Osteocyte (in vitro differentiated cells): ENCODE data around the gene AGR2. TPM values are rescaled to one million over a fixed set of nuclear protein-coding genes. Genes with fewer than 3 reads are reported as not detected.
A peak's percentile ranks its signal among the peaks of the same experiment; 100 is the strongest.

Experiments
- DNase-seq: peaks from one replicate; pipeline ENCODE4 v3.0.0; 2021; ENCODE audit warnings: mixed read lengths; ENCODE audit not compliant: unreplicated experiment; ENCODE audit errors: extremely low spot score
- H3K27ac Mint-ChIP-seq: one replicate; pipeline ENCODE4 v1.8.0; 2021; ENCODE audit warnings: mild to moderate bottlenecking, mixed read lengths; ENCODE audit not compliant: unreplicated experiment
- H3K27me3 Mint-ChIP-seq: one replicate; pipeline ENCODE4 v1.8.0; 2021; ENCODE audit warnings: mixed read lengths; ENCODE audit not compliant: unreplicated experiment
- H3K36me3 Mint-ChIP-seq: one replicate; pipeline ENCODE4 v1.8.0; 2021; ENCODE audit warnings: mixed read lengths; ENCODE audit not compliant: unreplicated experiment
- H3K4me1 Mint-ChIP-seq: one replicate; pipeline ENCODE4 v1.8.0; 2021; ENCODE audit warnings: mixed read lengths; ENCODE audit not compliant: unreplicated experiment
- H3K4me3 Mint-ChIP-seq: one replicate; pipeline ENCODE4 v1.8.0; 2021; ENCODE audit warnings: mild to moderate bottlenecking, moderate library complexity, mixed read lengths; ENCODE audit not compliant: unreplicated experiment
- H3K9me3 Mint-ChIP-seq: one replicate; pipeline ENCODE4 v1.8.0; 2021; ENCODE audit warnings: mixed read lengths; ENCODE audit not compliant: unreplicated experiment
- total RNA-seq: library from RNA; stranded (reverse); gene quantifications from 2 replicates; pipeline ENCODE4 v1.2.1, GENCODE V29; 2021
- TF ChIP-seq, protein P1 (sequence below): fragments of 200-600 bp; sonication (generic); IDR thresholded peaks from 2 replicates; pipeline ENCODE4 v1.5.0; 2021; ENCODE audit warnings: antibody characterized with exemption, mild to moderate bottlenecking, moderate library complexity

AGR2 gene
- total RNA-seq, 1 donor from 2014 or later, result not detected

DNA sequence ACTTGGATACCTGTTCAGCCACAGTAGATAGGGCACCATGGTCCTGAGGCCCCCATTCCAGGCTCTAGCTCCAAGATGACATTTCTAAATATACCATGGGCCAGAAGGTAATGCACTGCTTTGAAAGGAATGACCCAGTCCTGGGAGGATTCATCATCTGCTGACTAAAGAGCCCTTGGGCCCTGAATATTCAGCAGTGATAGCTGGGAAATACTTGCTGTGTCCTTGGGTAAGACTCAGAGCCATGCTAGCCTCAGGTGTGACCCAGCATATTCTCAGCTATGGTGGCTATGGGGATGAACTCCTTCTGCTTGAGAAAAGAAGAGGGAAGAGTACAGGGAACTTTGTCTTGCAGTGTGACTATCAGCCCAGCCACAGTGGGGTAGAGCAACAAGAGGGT is 21.3 kb upstream of the AGR2 start:
- Mint-ChIP-seq H3K36me3 (no peaks in the 10 kb centered on the region), H3K9me3 (peaks cover 22% of the 10 kb centered on the region), H3K4me1 (no peaks in the 10 kb centered on the region), H3K27me3 (no peaks in the 10 kb centered on the region), H3K4me3 (no peak overlapping the region), H3K27ac (no peak overlapping the region)
- DNase-seq, result no peak
- TF ChIP-seq, protein P1, sequence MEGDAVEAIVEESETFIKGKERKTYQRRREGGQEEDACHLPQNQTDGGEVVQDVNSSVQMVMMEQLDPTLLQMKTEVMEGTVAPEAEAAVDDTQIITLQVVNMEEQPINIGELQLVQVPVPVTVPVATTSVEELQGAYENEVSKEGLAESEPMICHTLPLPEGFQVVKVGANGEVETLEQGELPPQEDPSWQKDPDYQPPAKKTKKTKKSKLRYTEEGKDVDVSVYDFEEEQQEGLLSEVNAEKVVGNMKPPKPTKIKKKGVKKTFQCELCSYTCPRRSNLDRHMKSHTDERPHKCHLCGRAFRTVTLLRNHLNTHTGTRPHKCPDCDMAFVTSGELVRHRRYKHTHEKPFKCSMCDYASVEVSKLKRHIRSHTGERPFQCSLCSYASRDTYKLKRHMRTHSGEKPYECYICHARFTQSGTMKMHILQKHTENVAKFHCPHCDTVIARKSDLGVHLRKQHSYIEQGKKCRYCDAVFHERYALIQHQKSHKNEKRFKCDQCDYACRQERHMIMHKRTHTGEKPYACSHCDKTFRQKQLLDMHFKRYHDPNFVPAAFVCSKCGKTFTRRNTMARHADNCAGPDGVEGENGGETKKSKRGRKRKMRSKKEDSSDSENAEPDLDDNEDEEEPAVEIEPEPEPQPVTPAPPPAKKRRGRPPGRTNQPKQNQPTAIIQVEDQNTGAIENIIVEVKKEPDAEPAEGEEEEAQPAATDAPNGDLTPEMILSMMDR, result no peak

DNA sequence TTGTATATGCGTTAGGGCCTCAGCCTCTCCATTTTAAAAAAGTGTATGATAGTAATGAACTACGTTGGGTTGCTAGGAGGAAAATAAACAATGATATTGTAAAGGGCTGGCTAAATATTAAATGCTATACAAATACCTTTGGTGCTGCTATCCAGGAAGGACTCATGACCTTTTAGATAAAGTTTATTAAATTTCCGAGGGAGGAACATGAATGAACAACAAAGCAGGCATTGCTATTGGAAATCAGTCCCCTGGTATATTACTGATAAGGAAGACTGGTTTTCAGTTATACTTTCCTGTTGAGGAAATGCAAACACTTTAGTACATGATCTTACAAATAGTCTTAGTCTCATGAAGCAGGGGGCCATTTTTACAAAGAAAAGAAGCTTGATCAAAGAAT is 17.2 kb upstream of the AGR2 start:
- Mint-ChIP-seq H3K9me3 (no peaks in the 10 kb centered on the region), H3K27ac (no peak overlapping the region), H3K27me3 (no peaks in the 10 kb centered on the region), H3K4me1 (peaks cover 10% of the 10 kb centered on the region), H3K4me3 (no peak overlapping the region), H3K36me3 (no peaks in the 10 kb centered on the region)
- DNase-seq, result no peak
- TF ChIP-seq, protein P1, result no peak

DNA sequence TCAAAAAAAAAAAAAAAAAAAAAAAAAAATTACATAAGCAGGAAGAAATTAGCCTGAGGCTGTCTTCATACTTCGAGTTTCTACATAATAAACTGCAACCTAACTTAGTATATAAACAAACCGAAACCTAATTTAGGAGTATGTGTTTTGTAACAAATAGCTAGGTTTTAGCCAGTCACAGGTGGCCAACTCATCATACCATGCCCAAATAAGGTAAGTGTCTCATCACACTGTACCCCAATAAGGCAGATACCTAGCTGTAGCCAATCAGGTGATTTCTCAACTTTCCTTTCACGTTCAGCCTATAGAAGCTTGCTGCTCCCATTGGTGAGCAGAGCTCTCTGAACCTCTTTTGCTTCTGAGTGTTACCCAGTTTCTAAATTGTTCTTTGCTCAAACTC is 13.9 kb upstream of the AGR2 start:
- H3K36me3 Mint-ChIP-seq, result no peaks in the 10 kb centered on the region
- peaks cover 28% of the 10 kb centered on the region for H3K4me1 Mint-ChIP-seq
- DNase-seq, result no peak
- TF ChIP-seq, protein P1, result no peak
- no peaks in the 10 kb centered on the region for H3K27me3 Mint-ChIP-seq
- H3K9me3 Mint-ChIP-seq, result no peaks in the 10 kb centered on the region
- no peak overlapping the region for H3K4me3 Mint-ChIP-seq
- H3K27ac Mint-ChIP-seq, result no peak overlapping the region

DNA sequence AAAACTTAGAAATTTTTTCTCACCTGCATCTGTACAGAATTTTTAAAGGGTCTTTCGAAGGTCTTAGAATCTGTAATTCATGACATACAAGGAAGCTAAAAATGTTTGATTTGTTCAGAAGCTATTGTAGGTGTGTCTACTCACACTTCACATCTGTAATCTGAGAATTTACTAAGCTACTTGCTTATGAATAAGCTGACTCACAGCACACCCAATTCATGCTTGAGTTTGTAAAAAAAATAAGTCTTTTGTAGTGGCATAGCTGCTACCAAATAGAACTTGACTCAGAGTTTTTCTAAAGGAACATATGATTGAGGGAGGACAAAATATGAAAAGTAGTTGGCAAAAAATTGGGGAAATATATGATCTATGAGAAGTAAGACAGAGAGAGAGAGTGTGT is 12.7 kb upstream of the AGR2 start:
- Mint-ChIP-seq H3K36me3 (no peaks in the 10 kb centered on the region), H3K9me3 (no peaks in the 10 kb centered on the region), H3K4me1 (peaks cover 36% of the 10 kb centered on the region), H3K4me3 (no peak overlapping the region), H3K27me3 (no peaks in the 10 kb centered on the region), H3K27ac (peak overlapping the region; percentile 31)
- DNase-seq, result no peak
- TF ChIP-seq, protein P1, result no peak

DNA sequence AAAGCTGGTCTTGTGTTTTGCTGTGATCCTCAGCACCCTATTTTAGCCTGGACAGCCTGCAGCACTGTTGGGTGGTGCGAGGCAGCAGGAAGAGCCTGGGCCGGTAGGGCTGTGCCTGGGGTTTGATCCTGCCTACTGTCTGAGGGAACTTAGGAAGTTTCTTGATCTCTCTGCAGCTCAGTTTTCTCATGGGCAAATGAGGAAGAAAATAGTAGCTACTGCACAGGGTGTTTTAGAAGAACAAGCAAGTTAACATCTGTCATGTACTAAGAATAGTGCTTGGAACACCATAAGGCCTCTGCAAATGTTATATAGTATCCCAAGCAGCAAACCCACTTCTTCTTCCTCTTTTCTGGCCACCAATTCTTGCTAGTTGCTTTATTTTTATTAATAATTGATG is 12.0 kb upstream of the AGR2 start:
- DNase-seq, result no peak
- TF ChIP-seq, protein P1, result no peak

More for the DNA sequence above, 12.0 kb upstream of the AGR2 start:
- no peaks in the 10 kb centered on the region for H3K27me3 Mint-ChIP-seq
- H3K27ac Mint-ChIP-seq, result no peak overlapping the region
- peaks cover 41% of the 10 kb centered on the region for H3K4me1 Mint-ChIP-seq
- H3K9me3 Mint-ChIP-seq, result no peaks in the 10 kb centered on the region
- H3K4me3 Mint-ChIP-seq, result no peak overlapping the region
- H3K36me3 Mint-ChIP-seq, result no peaks in the 10 kb centered on the region
